ENCODE results near the gene ZNF136. TPM values are rescaled to one million over a fixed set of nuclear protein-coding genes. Genes with fewer than 3 reads are reported as not detected.

The ZNF136 gene
- 3.5 and 4.0 TPM in 2 replicates for total RNA-seq
- 0.92 TPM in 2 replicates for polyA plus RNA-seq
- polyA plus RNA-seq (2011; cell fraction: cytosol; rRNA removed): 1.3 and 1.7 TPM in 2 replicates
- polyA plus RNA-seq (2011; cell fraction: nucleus; rRNA removed): 2.9 and 3.5 TPM in 2 replicates
- 2.9 and 3.9 TPM in 2 replicates for polyA plus RNA-seq (2012)
- polyA minus RNA-seq: 4.5 and 5.6 TPM in 2 replicates
- polyA minus RNA-seq (2011; cell fraction: cytosol; rRNA and poly(A)+ RNA removed): 3.5 TPM
- polyA minus RNA-seq (2011; cell fraction: nucleus; rRNA and poly(A)+ RNA removed): 5.7 and 6.0 TPM in 2 replicates
- percentile 67 among the genes with signal in this experiment for Bru-seq, nascent RNA
- percentile 58 among the genes with signal in this experiment for BruChase-seq, experiment 1, labeled RNA remaining after a 6-hour chase
- BruChase-seq, experiment 2, labeled RNA remaining after a 2-hour chase: percentile 53 among the genes with signal in this experiment
- long read RNA-seq, partial matches to known transcripts: 0 of 5 reads
- long read RNA-seq, other reads (novel, unspliced or antisense): 0 of 5 reads

DNA sequence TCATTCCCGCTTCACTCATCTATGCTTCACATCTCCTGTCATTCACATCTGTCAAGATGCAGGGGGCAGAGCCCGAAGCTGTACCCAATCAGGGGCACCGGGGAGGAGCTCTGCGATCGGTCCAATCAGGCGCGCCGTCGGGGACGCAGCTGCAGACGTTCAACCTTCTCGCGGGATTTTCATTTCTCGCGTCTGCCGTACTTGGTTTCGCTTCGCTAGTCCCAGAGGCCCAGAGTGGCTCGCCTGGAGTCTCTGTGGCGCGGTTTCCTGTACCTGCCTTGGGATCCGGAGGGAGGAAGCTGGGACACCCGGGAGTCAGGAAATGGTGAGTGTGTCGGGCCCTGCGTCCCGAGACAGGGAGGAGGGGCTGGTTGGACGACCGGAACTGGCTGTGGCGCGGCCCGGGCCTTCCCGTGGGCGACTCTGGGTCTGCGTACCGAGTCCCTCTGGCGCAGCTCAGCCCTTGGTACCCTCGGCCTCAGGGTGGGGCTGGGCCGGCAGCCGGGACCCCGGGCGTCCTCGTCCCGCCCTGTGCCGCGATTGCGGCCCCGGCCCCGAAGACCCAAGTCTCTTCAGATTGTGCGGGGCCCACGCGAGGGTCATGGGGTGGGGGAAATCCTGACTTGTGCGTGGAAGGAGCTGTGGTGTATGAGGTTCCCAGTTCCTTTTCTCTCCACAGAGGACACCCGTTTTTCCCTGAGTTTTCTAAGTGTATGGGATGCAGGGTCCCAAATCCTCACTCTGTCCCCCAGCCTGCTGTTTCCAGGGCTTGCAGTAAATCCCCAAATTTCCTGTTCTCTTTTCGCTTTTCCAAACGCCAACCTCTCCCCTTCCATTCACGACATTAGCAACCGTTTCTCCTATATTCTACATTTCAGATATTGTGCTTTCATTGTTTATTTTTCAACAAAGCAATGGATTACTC, at the start of gene ZNF136:
ZNF136 (plus strand) TSS at position 215 of the 925 bp plus-strand sequence; CDS start at position 323, 108 bp downstream.
- POLR2A ChIA-PET: interaction anchor here (0.6 kb wide), 1 partner anchor 130 kb away, joined by 7 read pairs; no protein-coding TSS in a partner anchor
- DNase-seq (ENCODE audit: low read depth, low spot score): peak; percentile 96
- Histone ChIP-seq H3K9ac (replicated peaks; ENCODE audit: extremely low read depth, insufficient read depth, low read length) (peak within 1 kb of the TSS; percentile 90), H3K36me3 (ENCODE audit: control insufficient read depth in 2 of 2, extremely low read depth in 1 of 2, insufficient read depth in 2 of 2, low read length in 2 of 2) (no peaks in the 10 kb centered on the region), H3K9me3 (replicated peaks; ENCODE audit: control insufficient read depth, insufficient read depth, low read length) (no peaks in the 10 kb centered on the region), H3K27ac (ENCODE audit: insufficient read depth, low read depth, low read length) (peak within 1 kb of the TSS; percentile 93), H3K79me2 (ENCODE audit: control insufficient read depth, insufficient read depth, low read length) (peaks cover 5% of the 10 kb centered on the region), H3K4me3 (replicated peaks in 1 of 3; ENCODE audit: insufficient read depth in 1 of 3, low read depth in 1 of 3, low read length in 3 of 3) (peak within 1 kb of the TSS; percentile 57 to 86 (median 67)), H3K4me2 (ENCODE audit: insufficient read depth, low read length) (peak within 1 kb of the TSS; percentile 98), H4K20me1 (replicated peaks; ENCODE audit: control insufficient read depth, extremely low read depth, insufficient read depth, low read length) (no peaks in the 10 kb centered on the region), H3K27me3 (ENCODE audit: control insufficient read depth in 2 of 2, insufficient read depth in 2 of 2, low read length in 2 of 2) (no peaks in the 10 kb centered on the region), H3K4me1 (ENCODE audit: control insufficient read depth, extremely low read depth, insufficient read depth, low read length) (peaks cover 9% of the 10 kb centered on the region), H2AFZ (ENCODE audit: low read depth, low read length) (peak within 1 kb of the TSS; percentile 89), H3K9me1 (replicated peaks; ENCODE audit: control insufficient read depth, extremely low read depth, insufficient read depth, low read length) (no peaks in the 10 kb centered on the region)
- BruUV-seq (replicated peaks): TSS peak; percentile 49
- dilution Hi-C loops (cut with MboI; ENCODE audit: extremely low pct_ligation_motif_present, low sequenced_read_pairs) (no loop called here), intact Hi-C loops (cut with micrococcal nuclease) (loop anchor here (1.0 to 5.0 kb wide), 3 partner anchors 131 to 504 kb away; partner anchors contain the start of genes MAN2B1, WDR83, ZNF44 and ZNF564)
- TF ChIP-seq FOS (IDR thresholded peaks at IDR 0.05; ENCODE audit: borderline replicate concordance, insufficient read depth, low read length): peak; percentile 43
- TF ChIP-seq, protein P1, sequence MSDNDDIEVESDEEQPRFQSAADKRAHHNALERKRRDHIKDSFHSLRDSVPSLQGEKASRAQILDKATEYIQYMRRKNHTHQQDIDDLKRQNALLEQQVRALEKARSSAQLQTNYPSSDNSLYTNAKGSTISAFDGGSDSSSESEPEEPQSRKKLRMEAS (IDR thresholded peaks at IDR 0.05; ENCODE audit: insufficient read depth, insufficient read length): no peak
- TF ChIP-seq POLR2A (IDR thresholded peaks at IDR 0.05; ENCODE audit: low read depth, low read length): peak; percentile 70
- no peak for TF ChIP-seq MYC (IDR thresholded peaks at IDR 0.05; ENCODE audit: low read depth, low read length)
- TF ChIP-seq GATA2 (IDR thresholded peaks at IDR 0.05; ENCODE audit: insufficient read depth, insufficient read length, low read depth, low read length): no peak
- TF ChIP-seq, protein P2, sequence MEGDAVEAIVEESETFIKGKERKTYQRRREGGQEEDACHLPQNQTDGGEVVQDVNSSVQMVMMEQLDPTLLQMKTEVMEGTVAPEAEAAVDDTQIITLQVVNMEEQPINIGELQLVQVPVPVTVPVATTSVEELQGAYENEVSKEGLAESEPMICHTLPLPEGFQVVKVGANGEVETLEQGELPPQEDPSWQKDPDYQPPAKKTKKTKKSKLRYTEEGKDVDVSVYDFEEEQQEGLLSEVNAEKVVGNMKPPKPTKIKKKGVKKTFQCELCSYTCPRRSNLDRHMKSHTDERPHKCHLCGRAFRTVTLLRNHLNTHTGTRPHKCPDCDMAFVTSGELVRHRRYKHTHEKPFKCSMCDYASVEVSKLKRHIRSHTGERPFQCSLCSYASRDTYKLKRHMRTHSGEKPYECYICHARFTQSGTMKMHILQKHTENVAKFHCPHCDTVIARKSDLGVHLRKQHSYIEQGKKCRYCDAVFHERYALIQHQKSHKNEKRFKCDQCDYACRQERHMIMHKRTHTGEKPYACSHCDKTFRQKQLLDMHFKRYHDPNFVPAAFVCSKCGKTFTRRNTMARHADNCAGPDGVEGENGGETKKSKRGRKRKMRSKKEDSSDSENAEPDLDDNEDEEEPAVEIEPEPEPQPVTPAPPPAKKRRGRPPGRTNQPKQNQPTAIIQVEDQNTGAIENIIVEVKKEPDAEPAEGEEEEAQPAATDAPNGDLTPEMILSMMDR (IDR thresholded peaks at IDR 0.05; ENCODE audit: extremely low read depth in 1 of 2, insufficient read depth in 1 of 2, low read depth in 1 of 2, low read length in 2 of 2): no peak
- peak; percentile 77 for TF ChIP-seq POLR2AphosphoS5 (IDR thresholded peaks at IDR 0.05; ENCODE audit: insufficient read depth, low read depth, low read length)
- no peak for TF ChIP-seq JUN (IDR thresholded peaks at IDR 0.05; ENCODE audit: borderline replicate concordance, insufficient read depth, insufficient read length, low read depth)
- no peak for TF ChIP-seq EZH2 (IDR thresholded peaks at IDR 0.05; ENCODE audit: borderline replicate concordance, low read depth, low read length, severe bottlenecking)
- CTCF ChIA-PET: interaction anchor here (0.6 to 1.5 kb wide), 7 partner anchors 9 to 380 kb away, joined by 3 to 8 read pairs (median 5); partner anchors contain the start of genes ZNF442 and ZNF700
- peak; percentile 99 for FAIRE-seq
